HepG2 (cell line): Measurements from ENCODE around the gene TRIM15. TPM values are rescaled to one million over a fixed set of nuclear protein-coding genes. Genes with fewer than 3 reads are reported as not detected.
A peak's percentile ranks its signal among the peaks of the same experiment; 100 is the strongest.

Experiments
- CSRNP1 ChIP-seq: sonication (generic); formaldehyde crosslinking; IDR thresholded peaks from 2 replicates; pipeline ENCODE4 v1.8.1; 2023; ENCODE audit warnings: mild to moderate bottlenecking, missing genetic modification reagents
- DRAP1 ChIP-seq: IDR thresholded peaks from 2 replicates; pipeline ENCODE4 v1.6.1; 2016; ENCODE audit warnings: missing genetic modification reagents, missing compliant biosample characterization
- KDM3A ChIP-seq: IDR thresholded peaks from 2 replicates; pipeline ENCODE4 v1.6.1; 2018; ENCODE audit warnings: low read depth, missing compliant biosample characterization
- MATR3 ChIP-seq: sonication (generic); formaldehyde crosslinking; IDR thresholded peaks from 2 replicates; pipeline ENCODE4 v1.4.0; 2020; ENCODE audit warnings: missing genetic modification reagents
- MXD4 ChIP-seq: IDR thresholded peaks from 2 replicates; pipeline ENCODE4 v1.6.1; 2016; ENCODE audit warnings: mild to moderate bottlenecking, missing biosample characterization, missing genetic modification reagents
- REPIN1 ChIP-seq: sonication (generic); formaldehyde crosslinking; IDR thresholded peaks from 2 replicates; pipeline ENCODE4 v1.8.0; 2022; ENCODE audit warnings: missing genetic modification reagents, low read depth, mild to moderate bottlenecking, borderline replicate concordance
- RFXAP ChIP-seq: sonication (generic); formaldehyde crosslinking; IDR thresholded peaks from 2 replicates; pipeline ENCODE4 v1.4.0; 2020; ENCODE audit warnings: missing genetic modification reagents, borderline replicate concordance
- RXRB ChIP-seq: IDR thresholded peaks from 2 replicates; pipeline ENCODE4 v1.6.1; 2016; ENCODE audit warnings: borderline replicate concordance, missing genetic modification reagents, missing compliant biosample characterization
- SMAD3 ChIP-seq: sonication (generic); formaldehyde crosslinking; IDR thresholded peaks from 2 replicates; pipeline ENCODE4 v1.4.0; 2020; ENCODE audit warnings: missing genetic modification reagents
- SNAPC2 ChIP-seq: sonication (generic); formaldehyde crosslinking; IDR thresholded peaks from 2 replicates; pipeline ENCODE4 v1.8.1; 2022; ENCODE audit warnings: mild to moderate bottlenecking, missing genetic modification reagents
- TARDBP ChIP-seq: sonication (generic); formaldehyde crosslinking; IDR thresholded peaks from 2 replicates; pipeline ENCODE4 v1.8.0; 2022; ENCODE audit warnings: mild to moderate bottlenecking, missing genetic modification reagents
- TBX3 ChIP-seq: fragments of 450-650 bp; IDR thresholded peaks from 2 replicates; pipeline ENCODE4 v1.6.1; 2017; ENCODE audit warnings: antibody characterized with exemption, mild to moderate bottlenecking, inconsistent platforms, borderline replicate concordance
- TFAP4 ChIP-seq: sonication (generic); IDR thresholded peaks from 2 replicates; pipeline ENCODE4 v1.6.1; 2016; ENCODE audit warnings: low read depth, borderline replicate concordance
- THAP11 ChIP-seq: IDR thresholded peaks from 2 replicates; pipeline ENCODE4 v1.6.1; 2016; ENCODE audit warnings: missing biosample characterization, missing genetic modification reagents
- UBTF ChIP-seq: sonication (generic); formaldehyde crosslinking; IDR thresholded peaks from 2 replicates; pipeline ENCODE4 v1.4.0; 2020; ENCODE audit warnings: mild to moderate bottlenecking, missing genetic modification reagents
- ZNF354B ChIP-seq: sonication (generic); formaldehyde crosslinking; IDR thresholded peaks from 2 replicates; pipeline ENCODE4 v1.8.0; 2022; ENCODE audit warnings: mild to moderate bottlenecking, missing genetic modification reagents
- ZNF7 ChIP-seq: IDR thresholded peaks from 2 replicates; pipeline ENCODE4 v1.6.1; 2016; ENCODE audit warnings: missing biosample characterization, missing genetic modification reagents
- ZNF792 ChIP-seq: IDR thresholded peaks from 2 replicates; pipeline ENCODE4 v1.6.1; 2016
- ZSCAN5A ChIP-seq: sonication (generic); formaldehyde crosslinking; IDR thresholded peaks from 2 replicates; pipeline ENCODE4 v1.8.0; 2022; ENCODE audit warnings: mild to moderate bottlenecking, missing genetic modification reagents, borderline replicate concordance
- polyA plus RNA-seq, 8 experiments: library from polyadenylated mRNA; depleted of rRNA in 3 of 8; stranded (reverse) in 7 of 8; unstranded in 1 of 8; fragments of >200 nt; fragmentation: Illumina TruSeq in 4 of 8; extraction: Trizol in 4 of 8; gene quantifications; 2 replicates each; pipeline versions ENCODE4 v1.2.1 to v1.2.3, GENCODE V29; 2011 to 2016; ENCODE audit warnings: low read depth in 4 of 8, missing spikeins in 1 of 8, mixed read lengths in 1 of 8; ENCODE audit not compliant: insufficient read depth in 1 of 8
- total RNA-seq, 5 experiments: library from RNA; depleted of rRNA; stranded (reverse); fragments of >200 nt; fragmentation: Illumina TruSeq; extraction: Trizol; gene quantifications; 2 replicates each; pipeline ENCODE4 v1.2.3, GENCODE V29; 2016; ENCODE audit warnings: low read depth in 1 of 5

The TRIM15 gene
- total and polyA plus RNA-seq, 2 of the 13 experiments (the other 11 are each of a cell fraction or from before 2014, with no cell fraction given): 35.1 to 38.2 TPM

GRCh38 chr6:30169658-30170614 lies 6.6 kb downstream of the TRIM15 start (continued):
- TF ChIP-seq ZSCAN5A (CRISPR knock-in tag) (peak; percentile 68; the same call in 1 of the 2 replicates), DRAP1 (CRISPR knock-in tag) (0 out of 2 replicates have a peak, but pooled peaks have one; percentile 30), THAP11 (0 out of 2 replicates have a peak, but pooled peaks have one; percentile 37), RXRB (CRISPR knock-in tag) (0 out of 2 replicates have a peak, but pooled peaks have one; percentile 30), ZNF792 (CRISPR knock-in tag) (no peak), ZNF354B (no peak), KDM3A (CRISPR knock-in tag) (0 out of 2 replicates have a peak, but pooled peaks have one; percentile 42), MXD4 (no peak), TBX3 (no peak), UBTF (CRISPR knock-in tag) (0 out of 2 replicates have a peak, but pooled peaks have one; percentile 15), CSRNP1 (CRISPR knock-in tag) (peak; percentile 49; the same call in 1 of the 2 replicates), RFXAP (CRISPR knock-in tag) (no peak), TFAP4 (no peak), MATR3 (CRISPR knock-in tag) (no peak), SNAPC2 (CRISPR knock-in tag) (0 out of 2 replicates have a peak, but pooled peaks have one; percentile 41), REPIN1 (peak; percentile 23; the same call in 1 of the 2 replicates), SMAD3 (CRISPR knock-in tag) (peak; percentile 55; the same call in 1 of the 2 replicates), TARDBP (CRISPR knock-in tag) (peak; percentile 32; the same call in 1 of the 2 replicates), ZNF7 (CRISPR knock-in tag) (no peak)
